Activated CD4-positive, alpha-beta T cell treated with anti-CD3 and anti-CD28 coated beads, Interleukin-2, amount 10 ng/mL, durations not matched to agents 7 days and 5 days (primary cell): Measurements from ENCODE around the gene DHX58. TPM values are rescaled to one million over a fixed set of nuclear protein-coding genes. Genes with fewer than 3 reads are reported as not detected.
A peak's percentile ranks its signal among the peaks of the same experiment; 100 is the strongest.
"Not testable (repeated sequence)": the region's sequence is repeated elsewhere in the genome, so short reads cannot be mapped to it uniquely, and the experiment has no call there.

ENCODE experiments used
- CTCF ChIA-PET: fragments of 350-600 bp; sonication (Branson Sonifier 250); formaldehyde crosslinking; loops from one replicate; lab custom pipeline; 2021; ENCODE audit warnings: antibody characterized with exemption; lab: Charles Lee
- POLR2A ChIA-PET: fragments of 350-600 bp; sonication (Branson Sonifier 250); formaldehyde crosslinking; loops from one replicate; lab custom pipeline; 2021; ENCODE audit warnings: antibody characterized with exemption; lab: Charles Lee
- DNase-seq: peaks from one replicate; pipeline ENCODE4 v3.0.0-alpha.2; 2020
- H3K27ac Mint-ChIP-seq: one replicate; pipeline ENCODE4 v1.8.0; 2021; ENCODE audit warnings: mild to moderate bottlenecking, moderate library complexity, mixed read lengths
- H3K27me3 Mint-ChIP-seq: one replicate; pipeline ENCODE4 v1.8.0; 2021; ENCODE audit warnings: mixed read lengths
- H3K36me3 Mint-ChIP-seq: one replicate; pipeline ENCODE4 v1.8.0; 2021; ENCODE audit warnings: low read depth, mixed read lengths
- H3K4me1 Mint-ChIP-seq: one replicate; pipeline ENCODE4 v1.8.0; 2021; ENCODE audit warnings: mixed read lengths
- H3K4me3 Mint-ChIP-seq: one replicate; pipeline ENCODE4 v1.8.0; 2021; ENCODE audit warnings: mild to moderate bottlenecking, moderate library complexity, mixed read lengths
- H3K9me3 Mint-ChIP-seq: one replicate; pipeline ENCODE4 v1.8.0; 2021; ENCODE audit warnings: mixed read lengths
- total RNA-seq, 2 experiments: library from RNA; stranded (reverse); gene quantifications; one replicate each; pipeline ENCODE4 v1.2.3, GENCODE V29; 2021

The DHX58 gene
- 10 to 100 TPM; 52.4 to 54.3 TPM for total RNA-seq

DNA sequence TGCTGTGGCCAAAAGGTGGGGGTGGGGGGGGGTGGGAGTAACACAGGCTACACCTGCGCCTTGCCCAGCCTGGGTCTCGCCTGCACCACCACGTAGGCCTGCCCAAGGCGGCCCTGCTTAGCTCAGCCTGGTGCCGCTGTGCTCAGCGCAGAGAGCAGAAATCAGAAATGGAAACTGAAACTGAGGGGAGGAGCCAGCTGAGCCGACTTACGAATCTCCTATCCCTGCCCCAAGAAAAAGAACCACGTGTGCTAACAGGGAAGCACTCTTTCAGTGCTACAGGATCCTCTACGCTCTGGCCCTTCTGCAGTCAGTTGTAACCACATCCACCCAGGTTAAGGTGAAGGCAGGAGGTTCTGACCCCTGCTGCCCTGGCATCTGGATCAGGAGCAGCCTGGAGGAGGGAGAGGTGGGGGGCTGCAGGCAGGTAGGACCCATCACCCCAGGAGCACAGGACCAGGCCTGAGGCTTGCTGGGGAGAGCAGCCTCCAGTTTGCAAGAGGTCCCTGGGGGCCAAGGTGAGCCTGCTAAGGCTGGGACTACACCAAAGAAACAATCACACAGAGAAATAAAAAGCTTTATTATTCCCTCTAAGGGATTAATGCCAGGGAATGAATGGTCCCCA lies at the start of gene DHX58:
DHX58 (minus strand) TSS at position 163 of the 625 bp plus-strand sequence. CDS start 822 bp downstream, outside the sequence.
- H3K4me3 Mint-ChIP-seq = peak within 1 kb of the TSS; percentile 80
- CTCF ChIA-PET = interaction anchor here (0.6 to 8.5 kb wide), 12 partner anchors 15 to 220 kb away, joined by 3 to 71 read pairs (median 4); partner anchors contain the start of genes CNP, DNAJC7 and NKIRAS2
- peak; percentile 90 for DNase-seq
- POLR2A ChIA-PET = interaction anchor here (0.6 to 1.8 kb wide), 5 partner anchors 20 to 230 kb away, joined by 3 to 7 read pairs (median 5); partner anchors contain the start of genes CNP and DNAJC7
- peak within 1 kb of the TSS; percentile 97 for H3K27ac Mint-ChIP-seq
- no peaks in the 10 kb centered on the region for H3K9me3 Mint-ChIP-seq
- peaks cover 71% of the 10 kb centered on the region for H3K4me1 Mint-ChIP-seq
- no peaks in the 10 kb centered on the region for H3K27me3 Mint-ChIP-seq
- peaks cover 43% of the 10 kb centered on the region for H3K36me3 Mint-ChIP-seq

GRCh38 chr17:42160531-42160910 lies 48.0 kb upstream of the DHX58 start:
- H3K4me3 Mint-ChIP-seq = no peak overlapping the region
- no peak overlapping the region for H3K27ac Mint-ChIP-seq
- peaks cover 2% of the 10 kb centered on the region for H3K9me3 Mint-ChIP-seq
- H3K4me1 Mint-ChIP-seq = peaks cover 6% of the 10 kb centered on the region
- no peak for DNase-seq
- ChIA-PET POLR2A (no interaction called here), CTCF (interaction anchor here (1.0 kb wide), 1 partner anchor 33 kb away, joined by 3 read pairs; the partner anchor contains the start of gene GHDC)
- H3K36me3 Mint-ChIP-seq = peaks cover 3% of the 10 kb centered on the region
- no peaks in the 10 kb centered on the region for H3K27me3 Mint-ChIP-seq

DNA sequence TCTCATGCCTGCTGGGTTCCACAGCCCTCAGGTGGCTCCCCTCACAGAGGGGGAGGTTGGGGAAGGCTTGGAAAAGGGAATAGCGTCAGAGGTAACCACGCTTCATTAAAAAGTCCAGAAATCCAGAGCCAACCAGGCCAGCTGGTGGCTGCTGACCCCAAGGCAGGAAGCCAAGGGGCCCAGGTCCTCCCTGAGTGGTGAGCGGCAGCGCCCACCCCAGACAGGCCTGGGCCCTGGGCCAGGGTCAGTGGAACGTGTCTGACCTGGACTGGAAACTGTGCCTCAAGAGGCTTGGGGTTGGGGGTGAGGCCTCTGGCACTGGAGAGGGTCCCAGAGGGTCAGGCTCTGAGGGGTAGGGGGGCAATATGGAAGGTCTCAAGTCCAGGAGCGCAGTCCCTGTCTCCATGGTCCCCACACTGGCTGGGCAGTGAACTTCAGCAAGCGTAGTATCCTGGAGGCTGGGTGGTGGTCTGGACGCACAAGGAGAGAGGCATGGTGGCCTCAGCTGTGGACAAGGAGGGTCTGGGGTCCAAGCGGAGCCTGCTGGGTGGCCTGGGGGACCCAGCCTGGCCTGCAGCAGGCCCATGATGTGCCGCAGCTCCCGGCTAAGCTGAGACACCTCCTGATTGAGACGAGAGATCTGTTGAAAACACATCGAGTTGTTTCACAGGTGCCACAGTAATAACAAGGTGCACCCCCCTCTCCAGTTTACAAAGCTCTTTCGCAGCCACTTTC lies 47.4 kb upstream of the DHX58 start:
- POLR2A ChIA-PET = interaction anchor here (0.7 kb wide), 1 partner anchor 128 kb away, joined by 3 read pairs; the partner anchor contains the start of gene STAT5A
- H3K36me3 Mint-ChIP-seq = peaks cover 3% of the 10 kb centered on the region
- H3K4me3 Mint-ChIP-seq = no peak overlapping the region
- H3K4me1 Mint-ChIP-seq = peaks cover 12% of the 10 kb centered on the region
- H3K9me3 Mint-ChIP-seq = peaks cover 2% of the 10 kb centered on the region
- DNase-seq = no peak
- no peak overlapping the region for H3K27ac Mint-ChIP-seq
- CTCF ChIA-PET = interaction anchor here (0.9 to 1.0 kb wide), 2 partner anchors 23 to 34 kb away, joined by 3 read pairs; partner anchors contain the start of gene GHDC
- no peaks in the 10 kb centered on the region for H3K27me3 Mint-ChIP-seq

DNA sequence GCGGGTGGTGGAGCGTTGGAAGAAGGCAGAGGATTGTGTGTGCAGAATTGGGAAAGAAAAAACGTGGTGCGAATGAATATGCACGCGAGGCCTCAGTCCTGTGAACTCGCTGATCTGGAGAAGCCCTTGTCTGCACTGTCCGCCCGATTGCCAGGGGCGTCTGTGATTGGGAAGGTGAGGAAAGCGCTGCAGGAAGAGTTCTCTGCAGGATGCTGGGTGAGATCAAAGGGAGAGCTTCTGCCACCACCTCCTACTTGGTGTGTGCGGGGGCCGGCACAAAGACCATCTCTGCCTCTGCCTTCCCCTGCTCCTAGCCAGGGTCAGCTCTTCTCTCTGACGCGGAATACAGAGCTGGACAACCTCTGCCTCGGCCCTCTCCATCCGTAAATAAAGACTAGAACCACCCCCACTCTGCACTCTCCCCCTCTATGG lies 43.1 kb upstream of the DHX58 start:
- Mint-ChIP-seq H3K9me3 (peaks cover 2% of the 10 kb centered on the region), H3K27ac (peak overlapping the region; percentile 89), H3K4me1 (peaks cover 45% of the 10 kb centered on the region), H3K36me3 (peaks cover 19% of the 10 kb centered on the region), H3K27me3 (no peaks in the 10 kb centered on the region), H3K4me3 (peak overlapping the region; percentile 90)
- ChIA-PET CTCF (interaction anchor here (1.0 to 1.7 kb wide), 4 partner anchors 20 to 28 kb away, joined by 3 to 5 read pairs (median 4); partner anchors contain the start of gene KCNH4), POLR2A (no interaction called here)
- DNase-seq = no peak

DNA sequence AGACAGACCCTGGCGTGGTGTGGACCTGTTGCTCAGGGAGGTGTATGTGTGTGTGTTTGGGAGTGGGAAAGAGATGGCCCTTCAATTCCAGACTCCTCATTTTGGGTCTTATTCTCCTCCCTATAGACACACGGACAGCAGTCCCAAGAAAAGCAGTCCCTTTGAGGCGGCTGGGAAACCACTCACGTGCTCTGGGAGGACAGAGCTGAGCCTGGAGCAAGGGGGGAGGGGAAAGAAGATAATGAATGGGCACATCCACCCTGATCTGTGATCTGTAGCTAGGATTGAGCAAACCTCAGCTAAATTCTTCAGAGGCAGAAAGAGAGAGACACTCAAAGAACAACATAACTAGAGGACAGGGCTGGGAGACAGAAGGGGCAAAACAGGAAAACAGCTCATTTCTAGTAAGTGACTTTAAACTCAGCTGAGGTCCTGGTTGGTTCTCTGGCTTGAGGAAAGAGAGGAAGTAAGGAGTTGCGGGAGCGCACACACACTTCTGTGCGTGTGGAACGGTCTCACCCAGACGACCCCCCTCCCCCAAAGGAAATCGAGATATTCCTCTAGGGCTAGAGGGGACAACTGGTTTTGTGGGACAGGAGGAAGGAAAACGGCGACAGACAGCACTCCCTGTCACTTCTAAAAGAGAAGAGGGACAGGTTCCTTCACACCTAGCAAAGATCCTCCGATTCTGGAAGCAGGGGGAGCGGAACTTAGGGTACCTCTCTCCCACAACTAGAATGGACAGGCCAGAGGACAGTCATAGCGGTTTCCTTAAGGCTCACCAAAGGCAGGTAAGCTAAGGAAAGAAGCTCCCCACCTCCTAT lies 41.6 kb upstream of the DHX58 start:
- Mint-ChIP-seq H3K36me3 (peaks cover 19% of the 10 kb centered on the region), H3K27me3 (no peaks in the 10 kb centered on the region), H3K27ac (peak overlapping the region; percentile 89), H3K4me3 (peak overlapping the region; percentile 90), H3K9me3 (peaks cover 2% of the 10 kb centered on the region), H3K4me1 (peaks cover 45% of the 10 kb centered on the region)
- DNase-seq = peak; percentile 13
- ChIA-PET CTCF (interaction anchor here (0.6 to 1.9 kb wide), 4 partner anchors 21 to 208 kb away, joined by 3 to 7 read pairs (median 4); partner anchors contain the start of gene NKIRAS2), POLR2A (interaction anchor here (0.5 to 0.7 kb wide), 2 partner anchors 16 to 70 kb away, joined by 3 read pairs; no protein-coding TSS in a partner anchor)

DNA sequence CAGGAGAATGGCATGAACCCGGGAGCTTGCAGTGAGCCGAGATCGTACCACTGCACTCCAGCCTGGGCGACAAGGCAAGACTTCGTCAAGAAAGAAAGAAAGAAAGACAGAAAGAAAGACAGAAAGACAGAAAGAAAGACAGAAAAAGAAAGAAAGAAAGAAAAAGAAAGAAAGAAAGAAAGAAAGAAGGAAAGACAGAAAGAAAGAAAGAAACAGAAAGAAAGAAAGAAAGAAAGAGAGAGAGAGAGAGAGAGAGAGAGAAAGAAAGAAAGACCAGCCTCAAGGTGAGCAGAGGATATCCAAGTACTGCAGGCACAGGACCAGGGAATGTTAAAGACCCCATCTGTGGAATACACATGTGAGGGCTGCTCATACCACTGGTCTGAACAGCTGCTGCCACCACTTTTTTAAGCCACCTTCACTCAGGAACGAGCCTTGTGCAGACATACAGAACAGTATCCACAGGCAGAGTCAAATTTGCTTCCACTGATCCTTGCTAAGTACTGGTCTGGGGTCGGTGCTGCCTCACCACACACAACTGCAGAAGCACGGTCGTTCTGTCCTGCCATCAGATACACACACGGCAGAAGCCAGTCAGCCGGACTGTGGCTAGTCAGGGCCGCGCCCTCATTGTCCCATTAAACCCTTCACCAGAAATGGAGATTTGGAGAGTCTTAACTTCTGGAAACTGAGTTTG lies 34.5 kb upstream of the DHX58 start:
- Mint-ChIP-seq H3K4me1 (peaks cover 29% of the 10 kb centered on the region), H3K27ac (peak overlapping the region; percentile 25), H3K9me3 (no peaks in the 10 kb centered on the region), H3K27me3 (no peaks in the 10 kb centered on the region), H3K36me3 (peaks cover 28% of the 10 kb centered on the region), H3K4me3 (no peak overlapping the region)
- POLR2A ChIA-PET = no interaction called here
- DNase-seq = no peak
- CTCF ChIA-PET = interaction anchor here (0.7 kb wide), 1 partner anchor 32 kb away, joined by 5 read pairs; no protein-coding TSS in a partner anchor

DNA sequence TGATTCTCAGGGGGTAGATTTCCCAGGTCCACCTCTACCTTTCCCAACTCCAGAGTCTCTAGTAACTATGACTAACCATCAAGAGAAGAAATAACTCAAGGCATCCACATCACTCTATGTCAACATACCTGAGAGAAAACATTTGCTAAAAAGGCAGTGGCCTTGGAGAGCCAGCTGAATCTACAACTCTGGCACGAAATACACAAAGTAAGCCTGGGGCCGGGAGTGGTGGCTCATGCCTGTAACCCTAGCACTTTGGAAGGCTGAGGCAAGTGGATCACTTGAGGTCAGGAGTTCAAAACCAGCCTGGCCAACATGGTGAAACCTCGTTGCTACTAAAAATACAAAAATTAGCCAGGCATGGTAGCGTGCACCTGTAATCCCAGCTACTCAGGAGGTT lies 30.6 kb upstream of the DHX58 start:
- Mint-ChIP-seq H3K4me1 (peaks cover 17% of the 10 kb centered on the region), H3K36me3 (peaks cover 26% of the 10 kb centered on the region)
- CTCF ChIA-PET = interaction anchor here (0.5 to 1.4 kb wide), 3 partner anchors 10 to 108 kb away, joined by 3 to 5 read pairs (median 4); no protein-coding TSS in a partner anchor
- H3K27ac Mint-ChIP-seq, DNase-seq, POLR2A ChIA-PET, H3K4me3 Mint-ChIP-seq, H3K9me3 Mint-ChIP-seq, H3K27me3 Mint-ChIP-seq: not testable (repeated sequence)

DNA sequence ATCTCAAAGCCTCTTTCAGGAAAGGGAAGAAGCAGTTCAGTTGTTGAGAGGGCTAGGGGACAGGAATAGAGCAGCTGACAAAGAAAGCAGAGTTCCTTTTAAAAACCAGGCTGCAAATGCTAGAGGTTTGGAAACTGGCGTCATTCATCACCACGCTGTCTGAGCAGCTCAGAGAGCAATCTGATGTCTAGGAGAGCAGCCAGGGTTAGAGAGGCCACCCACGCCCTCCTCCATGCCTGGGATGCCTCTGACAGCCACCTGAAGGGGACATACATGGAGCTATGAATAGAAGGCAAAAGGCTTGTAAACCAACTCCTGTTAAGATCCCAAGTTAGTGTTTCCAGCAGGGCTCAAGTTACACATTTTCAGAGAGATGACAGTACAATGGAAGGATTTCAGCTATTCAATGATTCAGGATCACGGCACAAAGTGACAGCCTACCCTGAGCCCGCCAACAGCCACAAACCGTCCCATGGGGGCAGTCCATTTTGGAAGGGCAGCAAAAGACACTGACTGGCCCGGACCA lies 29.9 kb upstream of the DHX58 start:
- H3K27ac Mint-ChIP-seq = no peak overlapping the region
- no peak overlapping the region for H3K4me3 Mint-ChIP-seq
- no peak for DNase-seq
- CTCF ChIA-PET = interaction anchor here (0.5 to 1.4 kb wide), 3 partner anchors 10 to 29 kb away, joined by 3 to 6 read pairs (median 4); no protein-coding TSS in a partner anchor
- no peaks in the 10 kb centered on the region for H3K9me3 Mint-ChIP-seq
- H3K36me3 Mint-ChIP-seq = peaks cover 24% of the 10 kb centered on the region
- POLR2A ChIA-PET = no interaction called here
- H3K27me3 Mint-ChIP-seq = no peaks in the 10 kb centered on the region
- H3K4me1 Mint-ChIP-seq = peaks cover 19% of the 10 kb centered on the region

DNA sequence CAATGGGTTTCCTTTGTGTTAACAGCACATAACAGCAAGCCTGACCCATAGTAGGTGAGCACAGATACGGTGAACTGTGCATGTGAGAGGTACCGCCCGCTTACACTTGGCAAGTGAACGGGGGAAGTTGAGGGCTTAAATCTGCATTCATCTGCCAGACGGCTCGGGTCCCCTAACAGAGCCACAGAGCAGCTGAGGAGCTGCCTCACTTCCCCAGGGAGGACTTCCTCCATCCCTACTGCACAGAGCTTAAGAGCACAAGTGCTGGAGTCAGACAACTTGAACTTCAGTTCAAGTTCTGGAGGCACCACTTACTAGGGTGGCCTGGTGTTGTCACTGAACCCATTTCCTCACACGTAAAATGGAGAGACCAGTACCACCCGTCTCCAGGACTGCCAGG lies 28.9 kb upstream of the DHX58 start:
- Mint-ChIP-seq H3K4me3 (no peak overlapping the region), H3K27me3 (no peaks in the 10 kb centered on the region), H3K27ac (no peak overlapping the region), H3K4me1 (peaks cover 23% of the 10 kb centered on the region), H3K9me3 (no peaks in the 10 kb centered on the region), H3K36me3 (peaks cover 20% of the 10 kb centered on the region)
- DNase-seq = no peak
- ChIA-PET POLR2A (interaction anchor here (0.5 kb wide), 1 partner anchor 9 kb away, joined by 4 read pairs; no protein-coding TSS in a partner anchor), CTCF (interaction anchor here (0.6 to 1.8 kb wide), 2 partner anchors 49 to 1707 kb away, joined by 3 to 4 read pairs; no protein-coding TSS in a partner anchor)

DNA sequence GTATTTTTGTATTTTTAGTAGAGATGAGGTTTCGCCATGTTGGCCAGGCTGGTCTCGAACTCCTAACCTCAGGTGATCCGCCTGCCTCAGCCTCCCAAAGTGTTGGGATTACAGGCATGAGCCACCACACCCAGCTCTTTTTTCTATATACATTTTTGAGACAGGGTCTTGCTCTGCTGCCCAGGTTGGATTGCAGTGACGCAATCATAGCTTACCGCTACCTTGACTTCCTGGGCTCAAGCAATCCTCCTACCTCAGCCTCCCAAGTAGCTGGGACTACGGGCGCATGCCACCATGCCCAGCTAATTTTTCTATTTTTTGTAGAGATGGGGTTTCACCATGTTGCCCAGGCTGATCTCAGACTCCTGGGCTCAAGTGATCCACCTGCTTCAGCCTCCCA lies 28.2 kb upstream of the DHX58 start:
- ChIA-PET CTCF (interaction anchor here (0.6 to 1.8 kb wide), 2 partner anchors 50 to 1706 kb away, joined by 3 to 4 read pairs; no protein-coding TSS in a partner anchor), POLR2A (interaction anchor here (0.5 kb wide), 1 partner anchor 8 kb away, joined by 4 read pairs; no protein-coding TSS in a partner anchor)
- H3K4me1 Mint-ChIP-seq = peaks cover 30% of the 10 kb centered on the region
- H3K27ac Mint-ChIP-seq, H3K9me3 Mint-ChIP-seq, DNase-seq, H3K27me3 Mint-ChIP-seq, H3K4me3 Mint-ChIP-seq: not testable (repeated sequence)
- H3K36me3 Mint-ChIP-seq = peaks cover 25% of the 10 kb centered on the region
